H1 (cell line): ENCODE measurements around the gene DNMT1. TPM values are rescaled to one million over a fixed set of nuclear protein-coding genes. Genes with fewer than 3 reads are reported as not detected.

Experiments used
- CTCF ChIA-PET: fragments of 300-600 bp; sonication (Branson Sonifier 250); formaldehyde crosslinking; loops from one replicate; lab custom pipeline; 2021; ENCODE audit not compliant: partially characterized antibody; lab: Charles Lee
- POLR2A ChIA-PET: fragments of 300-600 bp; sonication (Branson Sonifier 250); formaldehyde crosslinking; loops from one replicate; lab custom pipeline; 2021; ENCODE audit warnings: inconsistent platforms; ENCODE audit not compliant: partially characterized antibody; lab: Charles Lee
- DNase-seq, 2 experiments: peaks; one replicate each; pipeline versions ENCODE4 v3.0.0 to v3.0.0-alpha.2; 2010 to 2022; ENCODE audit warnings: low spot score in 2 of 2, low read depth in 1 of 2, mixed read lengths in 1 of 2
- FAIRE-seq: peaks from 2 replicates; lab custom pipeline; 2011; peaks lifted over from hg19 to GRCh38; lab: Jason Lieb, UNC
- H2AFZ ChIP-seq: 2 replicates; pipeline ENCODE4 v1.8.1; 2012; ENCODE audit warnings: low read length, inconsistent platforms
- H2AK5ac ChIP-seq: 2 replicates; pipeline ENCODE4 v1.6.1; 2013; ENCODE audit warnings: low read depth, low read length
- H2BK120ac ChIP-seq: replicated peaks from 2 replicates; pipeline ENCODE3; 2013; ENCODE audit warnings: low read depth, low read length, inconsistent platforms
- H2BK12ac ChIP-seq: 2 replicates; pipeline ENCODE4 v1.6.1; 2013; ENCODE audit warnings: low read depth, low read length
- H2BK15ac ChIP-seq: 2 replicates; pipeline ENCODE4 v1.6.1; 2013; ENCODE audit warnings: low read length
- H2BK20ac ChIP-seq: 2 replicates; pipeline ENCODE4 v1.6.1; 2013; ENCODE audit warnings: low read length
- H2BK5ac ChIP-seq: 2 replicates; pipeline ENCODE4 v1.6.1; 2013; ENCODE audit warnings: low read depth, low read length
- H3K14ac ChIP-seq: 2 replicates; pipeline ENCODE4 v1.6.1; 2013; ENCODE audit warnings: inconsistent platforms; ENCODE audit not compliant: insufficient read length
- H3K18ac ChIP-seq: 2 replicates; pipeline ENCODE4 v1.6.1; 2013; ENCODE audit warnings: low read length; ENCODE audit errors: extremely low read depth
- H3K23ac ChIP-seq: 2 replicates; pipeline ENCODE4 v1.6.1; 2013; ENCODE audit warnings: inconsistent platforms; ENCODE audit not compliant: insufficient read length
- H3K23me2 ChIP-seq: 2 replicates; pipeline ENCODE4 v1.6.1; 2013; ENCODE audit warnings: low read depth, low read length
- H3K27ac ChIP-seq: 2 replicates; pipeline ENCODE4 v1.6.1; 2011; ENCODE audit warnings: low read depth, low read length, inconsistent platforms
- H3K27me3 ChIP-seq, 4 experiments: replicated peaks in 1 of 4; 1 replicate in 1 of 4; 2 replicates in 3 of 4; pipeline versions ENCODE4 v1.6.1 to v1.8.1; 2011 to 2013; ENCODE audit warnings: low read length in 3 of 4, mild to moderate bottlenecking in 3 of 4, inconsistent platforms in 2 of 4, mixed read lengths in 2 of 4, moderate library complexity in 1 of 4; ENCODE audit not compliant: control insufficient read depth in 3 of 4, insufficient read depth in 3 of 4; ENCODE audit errors: extremely low read depth in 1 of 4
- H3K36me3 ChIP-seq, 4 experiments: 2 replicates each; pipeline versions ENCODE4 v1.6.1 to v1.8.1; 2011 to 2013; ENCODE audit warnings: mild to moderate bottlenecking in 4 of 4, low read length in 3 of 4, moderate library complexity in 2 of 4, control low read depth in 1 of 4, inconsistent platforms in 1 of 4; ENCODE audit not compliant: insufficient read depth in 4 of 4, control insufficient read depth in 2 of 4
- H3K4ac ChIP-seq: replicated peaks from 2 replicates; pipeline ENCODE3; 2013; ENCODE audit warnings: low read length, low read depth, mixed read lengths, inconsistent platforms; ENCODE audit not compliant: insufficient read length
- H3K4me1 ChIP-seq, 4 experiments: replicated peaks in 1 of 4; 1 replicate in 1 of 4; 2 replicates in 3 of 4; pipeline versions ENCODE4 v1.6.1 to v1.8.1; 2011 to 2013; ENCODE audit warnings: low read length in 3 of 4, inconsistent platforms in 2 of 4, mixed read lengths in 1 of 4; ENCODE audit not compliant: insufficient read depth in 4 of 4, control insufficient read depth in 3 of 4
- H3K4me2 ChIP-seq, 2 experiments: 2 replicates each; pipeline versions ENCODE4 v1.6.1 to v1.8.1; 2011 to 2013; ENCODE audit warnings: low read depth in 2 of 2, low read length in 2 of 2, control low read depth in 1 of 2, inconsistent platforms in 1 of 2, mild to moderate bottlenecking in 1 of 2; ENCODE audit not compliant: insufficient read depth in 1 of 2
- H3K4me3 ChIP-seq, 4 experiments: fragments of 200-600, 300-600 bp in 1 of 4; sonication (generic), shearing (Covaris generic), sonication (Bioruptor Twin) in 1 of 4; 2 replicates each; pipeline versions ENCODE4 v1.5.1 to v1.8.1; 2011 to 2016; ENCODE audit warnings: low read length in 4 of 4, low read depth in 3 of 4, control low read depth in 2 of 4, inconsistent platforms in 2 of 4, mild to moderate bottlenecking in 2 of 4, mixed read lengths in 1 of 4, moderate library complexity in 1 of 4; ENCODE audit not compliant: insufficient read depth in 2 of 4; ENCODE audit errors: extremely low read depth in 1 of 4
- H3K56ac ChIP-seq: replicated peaks from 2 replicates; pipeline ENCODE3; 2013; ENCODE audit warnings: low read depth, mild to moderate bottlenecking, mixed read lengths, low read length, inconsistent platforms; ENCODE audit not compliant: insufficient read length
- H3K79me1 ChIP-seq: 2 replicates; pipeline ENCODE4 v1.6.1; 2013; ENCODE audit warnings: low read depth, low read length, control low read depth
- H3K79me2 ChIP-seq, 2 experiments: 2 replicates each; pipeline versions ENCODE4 v1.6.1 to v1.8.1; 2012 to 2013; ENCODE audit warnings: low read length in 2 of 2, mild to moderate bottlenecking in 2 of 2, inconsistent platforms in 1 of 2; ENCODE audit not compliant: insufficient read depth in 2 of 2, control insufficient read depth in 1 of 2
- H3K9ac ChIP-seq, 4 experiments: replicated peaks in 1 of 4; 1 replicate in 1 of 4; 2 replicates in 3 of 4; pipeline versions ENCODE4 v1.6.1 to v1.8.1; 2011 to 2013; ENCODE audit warnings: low read depth in 3 of 4, low read length in 3 of 4, control low read depth in 2 of 4, mild to moderate bottlenecking in 2 of 4, moderate library complexity in 2 of 4, inconsistent platforms in 1 of 4; ENCODE audit errors: extremely low read depth in 1 of 4
- H3K9me3 ChIP-seq, 2 experiments: 2 replicates each; pipeline versions ENCODE4 v1.6.1 to v1.8.1; 2012 to 2013; ENCODE audit warnings: mild to moderate bottlenecking in 2 of 2, moderate library complexity in 2 of 2, control low read depth in 1 of 2, inconsistent platforms in 1 of 2, low read depth in 1 of 2, low read length in 1 of 2, mixed read lengths in 1 of 2; ENCODE audit not compliant: insufficient read depth in 2 of 2
- H4K20me1 ChIP-seq, 2 experiments: replicated peaks in 1 of 2; 2 replicates each; pipeline versions ENCODE3 to v1.8.1; 2011 to 2013; ENCODE audit warnings: inconsistent platforms in 2 of 2, low read length in 2 of 2, mild to moderate bottlenecking in 1 of 2; ENCODE audit not compliant: insufficient read depth in 2 of 2, control insufficient read depth in 1 of 2
- H4K5ac ChIP-seq: 2 replicates; pipeline ENCODE4 v1.6.1; 2013; ENCODE audit warnings: low read length, low read depth, mixed read lengths, inconsistent platforms; ENCODE audit not compliant: insufficient read length
- H4K8ac ChIP-seq: 2 replicates; pipeline ENCODE4 v1.8.0; 2013; ENCODE audit warnings: mild to moderate bottlenecking, moderate library complexity, low read length, inconsistent platforms; ENCODE audit not compliant: insufficient read depth; ENCODE audit errors: extremely low read depth
- H4K91ac ChIP-seq: replicated peaks from 2 replicates; pipeline ENCODE3; 2013; ENCODE audit warnings: low read length, mixed read lengths, inconsistent platforms; ENCODE audit not compliant: insufficient read length
- TEAD4 ChIP-seq: IDR thresholded peaks from 2 replicates; pipeline ENCODE4 v1.6.1; 2012; ENCODE audit warnings: low read depth, low read length, inconsistent platforms, mixed read lengths
- WGBS, 2 experiments: shearing (Covaris generic) in 1 of 2; methylation state at CpG; one replicate each; pipeline versions ENCODE4 v1.1.6 to v1.1.7; 2013 to 2015; ENCODE audit warnings: low lambda C conversion rate in 2 of 2, mixed read lengths in 2 of 2, inconsistent platforms in 1 of 2, low coverage in 1 of 2, missing lambda C conversion rate in 1 of 2; ENCODE audit not compliant: insufficient replicate concordance in 2 of 2, insufficient coverage in 1 of 2, insufficient read length in 1 of 2; ENCODE audit errors: extremely low coverage in 1 of 2, missing lambda C conversion rate in 1 of 2; 5-methylcytosine and 5-hydroxymethylcytosine counted together
- polyA plus RNA-seq, 7 experiments: library from polyadenylated mRNA; depleted of rRNA in 3 of 7; stranded (reverse) in 5 of 7; unstranded in 2 of 7; fragments of >200 nt in 5 of 7; fragments of 200-250 nt in 2 of 7; gene quantifications; 1 replicate in 5 of 7; 2 replicates in 1 of 7; 4 replicates in 1 of 7; pipeline versions ENCODE4 v1.2.1 to v1.2.3, GENCODE V29; 2011 to 2013; ENCODE audit warnings: missing spikeins in 2 of 7, mixed read lengths in 2 of 7
- total RNA-seq: library from RNA; stranded (reverse); fragmentation: NEBNext Ultra II Directional; extraction: Animal tissue kit (Norgen Biotek cat#: 25700); gene quantifications from 2 replicates; pipeline ENCODE4 v1.2.1, GENCODE V29; 2021

Gene DNMT1
- total and polyA plus RNA-seq, 2 of the 8 experiments (the other 6 are each of a cell fraction or from before 2014, with no cell fraction given): 101 to 210 TPM

- Histone ChIP-seq H2BK5ac (no peak overlapping the region), H4K20me1 (peaks cover 5 to 18% of the 10 kb centered on the region in 2 experiments), H3K23me2 (no peaks in the 10 kb centered on the region), H3K9me3 (no peaks in the 10 kb centered on the region), H3K4me2 (no peak overlapping the region), H3K14ac (no peak overlapping the region), H3K27ac (no peak overlapping the region), H3K79me2 (no peaks in the 10 kb centered on the region), H3K9ac (no peak overlapping the region), H2BK20ac (no peak overlapping the region), H2BK15ac (no peak overlapping the region), H3K18ac (no peak overlapping the region), H3K56ac (no peak overlapping the region), H3K4ac (no peak overlapping the region), H2BK120ac (no peak overlapping the region), H3K23ac (no peak overlapping the region), H2AFZ (no peak overlapping the region), H3K4me1 (no peaks in the 10 kb centered on the region), H2BK12ac (no peak overlapping the region), H3K79me1 (no peaks in the 10 kb centered on the region; the same call in 1 of the 2 replicates), H4K5ac (no peak overlapping the region), H3K36me3 (peaks cover 52 to 88% (median 84%) of the 10 kb centered on the region in 4 experiments), H2AK5ac (no peak overlapping the region), H4K91ac (no peak overlapping the region), H4K8ac (no peak overlapping the region), H3K4me3 (no peak overlapping the region), H3K27me3 (no peaks in the 10 kb centered on the region)
- POLR2A ChIA-PET: interaction anchor here (1.5 kb wide), 1 partner anchor 12 kb away, joined by 3 read pairs; no protein-coding TSS in a partner anchor
- CTCF ChIA-PET: interaction anchor here (0.8 to 1.8 kb wide), 4 partner anchors 13 to 112 kb away, joined by 3 to 5 read pairs (median 3); no protein-coding TSS in a partner anchor
- TF ChIP-seq TEAD4: no peak
- DNase-seq (no peak), FAIRE-seq (no peak)
- 91% methylated on average over 14 of the region's 14 CpGs; no CpG with 5 or more reads in 1 of the 2 experiments for WGBS, 2 experiments
These were observed 48.6 kb downstream of the DNMT1 start for GRCh38 chr19:10146142-10146541.
